IMR-90 (cell line): ENCODE measurements around the gene CST1.
"Not testable (repeated sequence)": the region's sequence is repeated elsewhere in the genome, so short reads cannot be mapped to it uniquely, and the experiment has no call there.

Experiments used
- BHLHE40 ChIP-seq: fragments of 150-350 bp; IDR thresholded peaks from 2 replicates; pipeline ENCODE4 v1.6.1; 2016; ENCODE audit warnings: mild to moderate bottlenecking, low read depth, low read length
- CHD1 ChIP-seq: IDR thresholded peaks from 2 replicates; pipeline ENCODE4 v1.6.1; 2012; ENCODE audit warnings: low read depth, low read length, improper control_type of control experiment
- FOS ChIP-seq: fragments of 150-350 bp; IDR thresholded peaks from 2 replicates; pipeline ENCODE4 v1.6.1; 2016; ENCODE audit warnings: low read depth, low read length
- MAFK ChIP-seq: IDR thresholded peaks from 2 replicates; pipeline ENCODE4 v1.6.1; 2012; ENCODE audit warnings: low read depth, low read length, improper control_type of control experiment
- MXI1 ChIP-seq: IDR thresholded peaks from 2 replicates; pipeline ENCODE4 v1.6.1; 2012; ENCODE audit warnings: low read depth, mild to moderate bottlenecking, low read length, moderate library complexity, borderline replicate concordance
- NFE2L2 ChIP-seq: fragments of 150-350 bp; IDR thresholded peaks from 2 replicates; pipeline ENCODE4 v1.6.1; 2016; ENCODE audit warnings: low read depth, mild to moderate bottlenecking, low read length
- POLR2A ChIP-seq: IDR thresholded peaks from 2 replicates; pipeline ENCODE4 v1.6.1; 2012; ENCODE audit warnings: mild to moderate bottlenecking, low read depth, low read length
- RAD21 ChIP-seq: IDR thresholded peaks from 2 replicates; pipeline ENCODE4 v1.6.1; 2012; ENCODE audit warnings: low read length, improper control_type of control experiment
- RCOR1 ChIP-seq: IDR thresholded peaks from 2 replicates; pipeline ENCODE4 v1.6.1; 2012; ENCODE audit warnings: mild to moderate bottlenecking, low read length, improper control_type of control experiment; ENCODE audit not compliant: insufficient replicate concordance
- RFX5 ChIP-seq: IDR thresholded peaks from 2 replicates; pipeline ENCODE4 v1.8.0; 2012; ENCODE audit warnings: low read depth, mild to moderate bottlenecking, low read length, moderate library complexity
- SMC3 ChIP-seq: fragments of 150-350 bp; IDR thresholded peaks from 2 replicates; pipeline ENCODE4 v1.6.1; 2016; ENCODE audit warnings: low read depth, mild to moderate bottlenecking, antibody characterized with exemption, low read length, moderate library complexity
- TF ChIP-seq, protein P1 (sequence below): conservative IDR thresholded peaks from 2 replicates; pipeline ENCODE4 v1.5.1; 2012; ENCODE audit warnings: mild to moderate bottlenecking, low read depth, low read length, improper control_type of control experiment
- TF ChIP-seq, protein P2 (sequence below): fragments of 150-350 bp; IDR thresholded peaks from 2 replicates; pipeline ENCODE4 v1.6.1; 2017; ENCODE audit warnings: mild to moderate bottlenecking, antibody characterized with exemption, low read length, low read depth
- TF ChIP-seq, protein P3 (sequence below): fragments of 150-350 bp; IDR thresholded peaks from 2 replicates; pipeline ENCODE4 v1.6.1; 2016; ENCODE audit warnings: low read depth, mild to moderate bottlenecking, low read length, moderate library complexity, borderline replicate concordance

DNA sequence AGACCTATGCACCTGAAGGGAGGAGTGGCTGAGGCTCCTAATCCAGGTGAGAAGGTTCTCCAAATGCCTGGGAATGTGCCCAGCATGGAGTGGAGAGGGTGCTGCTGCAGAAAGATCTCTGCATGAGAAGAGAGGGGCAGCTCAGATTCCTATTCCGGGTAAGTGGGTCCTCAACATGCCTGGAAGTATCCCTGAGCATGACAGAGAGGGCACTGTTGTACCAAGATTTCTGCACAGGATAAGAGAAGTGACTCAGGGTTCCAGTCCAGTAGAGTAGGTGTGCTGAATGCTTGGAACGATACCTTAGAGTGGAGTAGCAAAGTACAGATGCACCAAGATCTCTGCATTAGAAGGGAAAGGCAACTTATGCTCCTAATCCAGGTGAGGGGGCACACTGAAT, 15.8 kb downstream of the CST1 start:
- not testable (repeated sequence) for TF ChIP-seq FOS, POLR2A, BHLHE40, SMC3, RFX5, RCOR1, CHD1, RAD21, NFE2L2, MXI1, MAFK
- TF ChIP-seq, protein P1, sequence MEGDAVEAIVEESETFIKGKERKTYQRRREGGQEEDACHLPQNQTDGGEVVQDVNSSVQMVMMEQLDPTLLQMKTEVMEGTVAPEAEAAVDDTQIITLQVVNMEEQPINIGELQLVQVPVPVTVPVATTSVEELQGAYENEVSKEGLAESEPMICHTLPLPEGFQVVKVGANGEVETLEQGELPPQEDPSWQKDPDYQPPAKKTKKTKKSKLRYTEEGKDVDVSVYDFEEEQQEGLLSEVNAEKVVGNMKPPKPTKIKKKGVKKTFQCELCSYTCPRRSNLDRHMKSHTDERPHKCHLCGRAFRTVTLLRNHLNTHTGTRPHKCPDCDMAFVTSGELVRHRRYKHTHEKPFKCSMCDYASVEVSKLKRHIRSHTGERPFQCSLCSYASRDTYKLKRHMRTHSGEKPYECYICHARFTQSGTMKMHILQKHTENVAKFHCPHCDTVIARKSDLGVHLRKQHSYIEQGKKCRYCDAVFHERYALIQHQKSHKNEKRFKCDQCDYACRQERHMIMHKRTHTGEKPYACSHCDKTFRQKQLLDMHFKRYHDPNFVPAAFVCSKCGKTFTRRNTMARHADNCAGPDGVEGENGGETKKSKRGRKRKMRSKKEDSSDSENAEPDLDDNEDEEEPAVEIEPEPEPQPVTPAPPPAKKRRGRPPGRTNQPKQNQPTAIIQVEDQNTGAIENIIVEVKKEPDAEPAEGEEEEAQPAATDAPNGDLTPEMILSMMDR = not testable (repeated sequence)
- TF ChIP-seq, protein P2, sequence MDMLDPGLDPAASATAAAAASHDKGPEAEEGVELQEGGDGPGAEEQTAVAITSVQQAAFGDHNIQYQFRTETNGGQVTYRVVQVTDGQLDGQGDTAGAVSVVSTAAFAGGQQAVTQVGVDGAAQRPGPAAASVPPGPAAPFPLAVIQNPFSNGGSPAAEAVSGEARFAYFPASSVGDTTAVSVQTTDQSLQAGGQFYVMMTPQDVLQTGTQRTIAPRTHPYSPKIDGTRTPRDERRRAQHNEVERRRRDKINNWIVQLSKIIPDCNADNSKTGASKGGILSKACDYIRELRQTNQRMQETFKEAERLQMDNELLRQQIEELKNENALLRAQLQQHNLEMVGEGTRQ = not testable (repeated sequence)
- TF ChIP-seq, protein P3, sequence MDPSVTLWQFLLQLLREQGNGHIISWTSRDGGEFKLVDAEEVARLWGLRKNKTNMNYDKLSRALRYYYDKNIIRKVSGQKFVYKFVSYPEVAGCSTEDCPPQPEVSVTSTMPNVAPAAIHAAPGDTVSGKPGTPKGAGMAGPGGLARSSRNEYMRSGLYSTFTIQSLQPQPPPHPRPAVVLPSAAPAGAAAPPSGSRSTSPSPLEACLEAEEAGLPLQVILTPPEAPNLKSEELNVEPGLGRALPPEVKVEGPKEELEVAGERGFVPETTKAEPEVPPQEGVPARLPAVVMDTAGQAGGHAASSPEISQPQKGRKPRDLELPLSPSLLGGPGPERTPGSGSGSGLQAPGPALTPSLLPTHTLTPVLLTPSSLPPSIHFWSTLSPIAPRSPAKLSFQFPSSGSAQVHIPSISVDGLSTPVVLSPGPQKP = not testable (repeated sequence)
